Ramos (cell line): Measurements from ENCODE around the gene CIDEA.

Experiments
- in situ Hi-C: fragments of 300-500 bp; cut with MboI; formaldehyde crosslinking; loops from one replicate; pipeline ENCODE4 v1.14.3; 2022; ENCODE audit warnings: low sequenced_read_pairs; ENCODE audit not compliant: unreplicated experiment

The CIDEA gene

DNA sequence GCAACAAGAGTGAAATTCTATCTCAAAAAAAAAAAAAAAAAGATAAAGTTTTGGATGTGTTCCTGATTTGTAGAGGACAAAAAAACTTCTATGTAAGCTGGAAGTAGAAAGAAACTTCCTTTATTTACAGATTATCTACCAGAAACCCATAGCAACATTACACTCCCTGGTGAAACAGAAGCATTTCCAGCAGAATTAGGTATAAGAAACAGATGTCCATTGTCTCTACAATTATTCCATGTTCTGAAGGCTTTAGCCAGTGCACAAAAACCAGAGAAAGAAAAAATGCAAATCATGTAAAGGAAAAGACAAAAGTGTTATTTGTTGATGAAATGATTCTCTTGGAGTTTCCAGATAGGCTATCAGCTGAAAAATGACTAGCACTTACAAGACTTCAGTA is 58.8 kb downstream of the CIDEA start:
- in situ Hi-C loops, result no loop called here

GRCh38 chr18:12313530-12314245 is 59.5 kb downstream of the CIDEA start:
- in situ Hi-C loops, result no loop called here

- in situ Hi-C loops, result no loop called here
Measured at GRCh38 chr18:12314591-12315305, 60.6 kb downstream of the CIDEA start.

GRCh38 chr18:12315490-12315889 is 61.3 kb downstream of the CIDEA start:
- in situ Hi-C loops, result no loop called here

DNA sequence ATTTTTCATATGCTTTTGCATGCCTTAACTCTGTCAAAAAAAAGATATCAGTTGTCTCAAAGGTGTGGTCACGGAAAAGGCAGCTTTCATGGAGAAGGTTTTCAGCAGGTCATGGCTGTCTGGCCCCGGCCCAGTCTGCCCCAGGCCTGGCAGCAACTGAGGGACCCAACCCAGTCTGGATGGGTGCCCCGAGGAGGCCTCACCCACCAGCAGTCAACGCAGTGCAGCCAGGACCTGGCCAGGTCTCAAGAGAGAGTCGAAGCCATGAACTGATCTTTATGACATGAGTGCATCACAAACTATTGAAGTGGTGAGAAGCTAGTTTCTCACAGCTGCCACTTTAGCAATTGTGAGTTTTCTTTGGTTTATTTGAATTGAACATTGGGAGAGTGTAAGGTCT is 61.8 kb downstream of the CIDEA start:
- in situ Hi-C loops, result no loop called here

DNA sequence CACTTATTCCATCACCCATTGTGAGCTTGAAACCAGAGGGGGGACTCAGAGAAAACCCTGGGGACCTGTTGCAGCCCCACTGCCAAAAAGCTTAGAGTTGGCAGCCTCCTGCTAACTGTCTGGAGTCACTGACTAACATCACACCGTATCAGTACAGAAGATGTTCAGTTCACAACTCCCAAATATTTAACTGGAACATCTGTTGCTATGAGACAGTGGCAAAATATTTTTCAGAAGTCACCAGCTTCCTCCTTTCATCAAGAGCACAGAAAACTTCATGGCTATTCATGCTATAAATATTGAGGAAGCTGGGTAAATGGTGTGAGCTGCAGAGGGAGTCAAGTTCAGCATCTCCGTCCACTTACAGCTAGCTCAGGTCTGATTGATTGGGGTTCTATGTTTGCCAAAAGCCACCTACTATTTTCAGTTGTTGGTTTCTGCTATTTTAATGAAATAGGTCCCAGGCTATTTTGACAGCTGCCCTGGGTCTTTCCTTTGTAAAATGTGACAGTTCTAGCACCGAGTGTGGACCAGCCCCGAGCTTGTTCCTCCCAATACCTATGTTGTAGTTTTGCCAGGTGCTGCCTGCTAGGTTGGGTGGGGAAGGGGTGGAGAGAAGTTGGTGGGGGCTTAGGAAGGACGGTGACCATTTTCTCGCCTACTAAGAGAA is 63.6 kb downstream of the CIDEA start:
- in situ Hi-C loops, result no loop called here

DNA sequence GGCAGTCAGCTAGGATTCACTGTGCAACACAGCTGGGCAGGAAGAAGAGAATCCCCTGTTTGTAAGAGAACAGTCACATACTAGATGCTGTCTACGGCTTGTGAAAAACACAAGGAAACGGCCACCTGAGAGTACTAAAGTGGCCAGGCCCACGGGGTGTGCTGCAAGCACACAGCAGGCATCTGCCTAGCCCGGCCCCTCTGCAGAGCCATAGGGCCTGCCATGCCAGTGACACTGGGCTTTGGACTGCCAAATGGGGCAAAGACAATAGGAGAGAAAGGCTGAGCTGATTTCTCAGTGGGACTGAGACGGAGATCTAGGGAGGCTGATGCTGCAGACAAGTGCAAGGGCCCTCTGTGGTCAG is 64.2 kb downstream of the CIDEA start:
- in situ Hi-C loops, result no loop called here

- in situ Hi-C loops, result no loop called here
Measured at GRCh38 chr18:12318857-12319256, 64.7 kb downstream of the CIDEA start.

GRCh38 chr18:12321333-12321732 is 67.2 kb downstream of the CIDEA start:
- in situ Hi-C loops, result no loop called here

DNA sequence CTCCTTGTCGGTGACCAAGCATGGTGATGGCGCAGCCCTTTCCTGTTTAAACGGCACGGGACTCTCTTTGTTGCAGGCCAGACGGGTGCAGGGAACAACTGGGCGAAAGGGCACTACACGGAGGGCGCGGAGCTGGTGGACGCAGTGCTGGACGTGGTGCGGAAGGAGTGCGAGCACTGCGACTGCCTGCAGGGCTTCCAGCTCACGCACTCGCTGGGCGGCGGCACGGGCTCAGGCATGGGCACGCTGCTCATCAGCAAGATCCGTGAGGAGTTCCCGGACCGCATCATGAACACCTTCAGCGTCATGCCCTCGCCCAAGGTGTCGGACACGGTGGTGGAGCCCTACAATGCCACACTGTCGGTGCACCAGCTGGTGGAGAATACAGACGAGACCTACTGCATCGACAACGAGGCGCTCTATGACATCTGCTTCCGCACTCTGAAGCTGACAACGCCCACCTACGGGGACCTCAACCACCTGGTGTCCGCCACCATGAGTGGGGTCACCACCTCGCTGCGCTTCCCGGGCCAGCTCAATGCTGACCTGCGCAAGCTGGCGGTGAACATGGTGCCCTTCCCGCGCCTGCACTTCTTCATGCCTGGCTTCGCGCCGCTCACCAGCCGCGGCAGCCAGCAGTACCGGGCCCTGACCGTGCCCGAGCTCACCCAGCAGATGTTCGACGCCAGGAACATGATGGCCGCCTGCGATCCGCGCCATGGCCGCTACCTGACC is 71.0 kb downstream of the CIDEA start:
- in situ Hi-C loops, result no loop called here

- in situ Hi-C loops, result no loop called here
Measured at GRCh38 chr18:12325726-12326245, 71.6 kb downstream of the CIDEA start.

DNA sequence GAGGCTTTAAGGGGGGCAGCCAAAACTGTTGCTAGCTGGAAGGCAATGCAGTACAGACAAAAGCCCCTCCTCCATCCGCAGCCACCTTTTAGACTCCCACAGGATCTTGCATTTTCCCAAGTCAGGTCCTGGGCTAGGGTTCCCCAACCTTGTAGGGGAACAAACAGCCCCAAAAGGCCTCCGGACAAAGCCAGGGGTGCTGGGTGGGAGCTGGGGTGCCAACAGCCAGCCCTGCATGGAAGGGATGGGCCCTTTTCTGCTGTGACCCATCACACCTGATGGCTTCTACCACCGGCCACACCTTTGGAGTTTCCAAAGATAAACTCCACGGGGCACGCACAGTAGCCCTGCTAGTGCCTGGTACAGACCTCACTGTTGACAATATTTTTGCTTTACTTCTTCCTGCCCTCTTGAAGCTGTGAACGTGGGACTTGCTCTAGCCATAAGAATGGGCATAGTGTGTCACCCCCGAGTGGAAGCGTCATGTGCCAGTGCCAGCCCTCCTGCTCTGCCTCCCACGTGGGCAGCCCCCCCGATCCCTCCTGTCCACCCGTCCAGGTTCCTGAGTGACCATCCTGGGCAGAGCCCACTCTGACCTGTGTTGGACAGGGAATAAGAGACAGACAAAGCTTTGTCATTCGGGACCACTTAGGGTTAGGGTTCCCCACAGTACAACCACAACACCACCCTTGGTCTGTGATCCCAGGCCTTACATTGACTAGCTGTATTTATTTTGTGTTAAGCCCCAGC is 72.7 kb downstream of the CIDEA start:
- in situ Hi-C loops, result no loop called here
